PC-9 (cell line): ENCODE results near the gene ETV1. TPM values are rescaled to one million over a fixed set of nuclear protein-coding genes. Genes with fewer than 3 reads are reported as not detected.

ENCODE experiments used
- BruUV-seq: library from RNA; stranded (reverse); fragments of 400-500 nt; replicated peaks from 2 replicates; lab custom pipeline; 2021; lab: Mats Ljungman, UMichigan
- CTCF ChIA-PET: fragments of 300-600 bp; sonication (Branson Sonifier 250); formaldehyde crosslinking; loops from one replicate; lab custom pipeline; 2022; ENCODE audit warnings: antibody characterized with exemption; lab: Charles Lee
- POLR2A ChIA-PET: fragments of 300-600 bp; sonication (Branson Sonifier 250); formaldehyde crosslinking; loops from one replicate; lab custom pipeline; 2022; ENCODE audit warnings: antibody characterized with exemption; ENCODE audit not compliant: unreplicated experiment; lab: Charles Lee
- DNase-seq, 2 experiments: peaks; one replicate each; pipeline versions ENCODE4 v3.0.0 to v3.0.0-alpha.2; 2015 to 2022; ENCODE audit warnings: mixed read lengths in 1 of 2
- H2AFZ ChIP-seq: fragments of 200-600 bp; sonication (generic); 2 replicates; pipeline ENCODE4 v1.8.1; 2017; ENCODE audit warnings: antibody characterized with exemption
- H3F3A ChIP-seq: fragments of 200-600 bp; sonication (generic); 2 replicates; pipeline ENCODE4 v1.8.1; 2017; ENCODE audit warnings: antibody characterized with exemption, mild to moderate bottlenecking, low read depth; ENCODE audit not compliant: insufficient read depth
- H3K27ac ChIP-seq: fragments of 200-600 bp; sonication (generic); 2 replicates; pipeline ENCODE4 v1.6.1; 2016; ENCODE audit warnings: mixed run types
- H3K27me3 ChIP-seq: fragments of 200-600 bp; sonication (generic); 2 replicates; pipeline ENCODE4 v1.6.1; 2016; ENCODE audit warnings: low read depth, mixed run types; ENCODE audit not compliant: insufficient read depth
- H3K36me3 ChIP-seq: fragments of 200-600 bp; sonication (generic); 2 replicates; pipeline ENCODE4 v1.6.1; 2016; ENCODE audit warnings: low read depth, mixed run types
- H3K4me1 ChIP-seq: fragments of 200-600 bp; sonication (generic); replicated peaks from 2 replicates; pipeline ENCODE4 v1.6.1; 2016; ENCODE audit warnings: mixed run types; ENCODE audit not compliant: insufficient read depth
- H3K4me2 ChIP-seq: fragments of 200-600 bp; sonication (generic); 2 replicates; pipeline ENCODE4 v1.6.1; 2017; ENCODE audit warnings: mixed run types
- H3K4me3 ChIP-seq: fragments of 200-600 bp; sonication (generic); 2 replicates; pipeline ENCODE4 v1.6.1; 2016; ENCODE audit warnings: mixed run types
- H3K79me2 ChIP-seq: fragments of 200-600 bp; sonication (generic); 2 replicates; pipeline ENCODE4 v1.6.1; 2017; ENCODE audit warnings: low read depth, mixed run types
- H3K9me2 ChIP-seq: fragments of 200-600 bp; sonication (generic); 2 replicates; pipeline ENCODE4 v1.8.1; 2017; ENCODE audit warnings: mild to moderate bottlenecking; ENCODE audit not compliant: insufficient read depth
- H3K9me3 ChIP-seq: fragments of 200-600 bp; sonication (generic); 2 replicates; pipeline ENCODE4 v1.8.1; 2016; ENCODE audit warnings: low read depth; ENCODE audit not compliant: insufficient read depth
- H4K20me1 ChIP-seq: fragments of 200-600 bp; sonication (generic); 2 replicates; pipeline ENCODE4 v1.8.1; 2017; ENCODE audit not compliant: insufficient read depth
- EZH2 ChIP-seq: fragments of 200-600 bp; sonication (generic); IDR thresholded peaks from 2 replicates; pipeline ENCODE4 v1.8.0; 2017; ENCODE audit warnings: antibody characterized with exemption, low read depth
- intact Hi-C: fragments of 100-400 bp; cut with micrococcal nuclease; formaldehyde crosslinking; loops from one replicate; pipeline ENCODE4 v1.10.0; 2022; ENCODE audit not compliant: unreplicated experiment
- total RNA-seq: library from RNA; stranded (reverse); gene quantifications from 2 replicates; pipeline ENCODE4 v1.2.3, GENCODE V29; 2021
- TF ChIP-seq, protein P1 (sequence below): fragments of 200-600 bp; sonication (generic); conservative IDR thresholded peaks from 2 replicates; pipeline ENCODE4 v1.6.1; 2017; ENCODE audit warnings: mixed run types, antibody characterized with exemption, mild to moderate bottlenecking, moderate library complexity

ETV1 gene
- total RNA-seq, 1 experiment from 2014 or later: 9.0 TPM

DNA sequence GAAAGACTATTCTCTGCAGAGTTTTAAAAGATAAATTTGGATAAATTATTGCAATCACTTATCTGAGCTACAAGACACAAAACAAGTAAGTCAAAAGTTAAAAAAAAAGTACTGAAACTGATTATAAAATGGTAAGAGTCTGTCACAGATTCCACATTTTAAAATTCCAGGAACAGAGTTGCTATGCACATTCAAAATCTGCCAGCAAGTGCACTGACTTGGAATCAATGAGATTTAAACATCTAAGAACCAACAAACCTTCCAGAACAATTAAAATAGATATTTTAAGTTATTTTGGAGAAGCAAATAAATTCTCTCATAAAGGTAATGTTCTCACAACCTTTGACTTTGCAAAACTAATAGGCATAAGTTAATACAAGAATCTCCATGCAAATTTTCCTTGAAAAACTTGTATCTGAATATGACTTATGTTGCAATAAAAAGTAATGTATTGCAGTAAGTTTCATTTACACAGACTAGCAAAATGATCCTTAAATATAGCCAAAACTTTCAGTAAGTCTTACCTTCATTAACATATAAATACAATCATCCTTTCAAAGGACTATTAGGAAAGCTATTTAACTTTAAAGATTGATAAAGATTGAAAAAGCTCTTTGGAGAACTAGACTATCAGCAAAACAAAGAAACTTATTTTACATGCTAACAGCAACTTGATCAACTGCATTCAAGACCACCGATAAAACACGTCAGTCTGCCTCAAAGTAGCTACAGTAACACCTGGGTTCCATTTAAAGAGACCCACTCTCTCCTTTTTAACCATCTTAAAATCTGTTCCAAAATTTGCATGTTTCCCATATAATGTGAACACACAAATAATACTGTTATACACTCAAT, 4.4 kb downstream of the ETV1 start:
- Histone ChIP-seq H4K20me1 (no peaks in the 10 kb centered on the region), H2AFZ (no peak overlapping the region), H3K9me3 (no peaks in the 10 kb centered on the region; the same call in 1 of the 2 replicates), H3K4me2 (no peak overlapping the region), H3K36me3 (no peaks in the 10 kb centered on the region), H3F3A (no peaks in the 10 kb centered on the region), H3K27ac (no peak overlapping the region), H3K4me1 (peaks cover 28% of the 10 kb centered on the region), H3K4me3 (no peak overlapping the region), H3K9me2 (no peaks in the 10 kb centered on the region), H3K79me2 (no peaks in the 10 kb centered on the region), H3K27me3 (no peaks in the 10 kb centered on the region)
- BruUV-seq: no TSS peak
- TF ChIP-seq, protein P1, sequence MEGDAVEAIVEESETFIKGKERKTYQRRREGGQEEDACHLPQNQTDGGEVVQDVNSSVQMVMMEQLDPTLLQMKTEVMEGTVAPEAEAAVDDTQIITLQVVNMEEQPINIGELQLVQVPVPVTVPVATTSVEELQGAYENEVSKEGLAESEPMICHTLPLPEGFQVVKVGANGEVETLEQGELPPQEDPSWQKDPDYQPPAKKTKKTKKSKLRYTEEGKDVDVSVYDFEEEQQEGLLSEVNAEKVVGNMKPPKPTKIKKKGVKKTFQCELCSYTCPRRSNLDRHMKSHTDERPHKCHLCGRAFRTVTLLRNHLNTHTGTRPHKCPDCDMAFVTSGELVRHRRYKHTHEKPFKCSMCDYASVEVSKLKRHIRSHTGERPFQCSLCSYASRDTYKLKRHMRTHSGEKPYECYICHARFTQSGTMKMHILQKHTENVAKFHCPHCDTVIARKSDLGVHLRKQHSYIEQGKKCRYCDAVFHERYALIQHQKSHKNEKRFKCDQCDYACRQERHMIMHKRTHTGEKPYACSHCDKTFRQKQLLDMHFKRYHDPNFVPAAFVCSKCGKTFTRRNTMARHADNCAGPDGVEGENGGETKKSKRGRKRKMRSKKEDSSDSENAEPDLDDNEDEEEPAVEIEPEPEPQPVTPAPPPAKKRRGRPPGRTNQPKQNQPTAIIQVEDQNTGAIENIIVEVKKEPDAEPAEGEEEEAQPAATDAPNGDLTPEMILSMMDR: no peak
- no peak for TF ChIP-seq EZH2
- no peak for DNase-seq
- intact Hi-C loops: loop anchor here (10.0 kb wide), 1 partner anchor 130 kb away; no protein-coding TSS in a partner anchor
- POLR2A ChIA-PET: no interaction called here
- CTCF ChIA-PET: no interaction called here

DNA sequence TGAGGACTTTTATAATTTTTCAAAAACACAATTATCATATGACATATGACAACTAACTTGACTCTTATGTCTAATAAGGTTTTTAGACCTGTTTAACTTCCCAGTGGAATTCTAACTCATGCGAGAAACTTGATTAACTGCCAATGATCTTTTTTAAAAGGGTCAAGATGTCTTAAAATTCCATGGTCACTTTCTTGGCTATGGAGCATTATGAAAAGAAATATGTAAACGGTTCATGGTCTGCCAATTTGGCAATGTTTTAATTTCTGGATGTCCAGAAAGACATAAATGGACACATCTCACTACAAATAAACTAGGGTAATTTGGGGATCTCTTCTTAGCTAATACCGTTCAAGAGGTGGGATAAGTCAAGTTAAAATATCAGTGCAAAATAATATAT, 5.4 kb downstream of the ETV1 start:
- Histone ChIP-seq H3K4me2 (no peak overlapping the region), H3K27ac (no peak overlapping the region), H3K27me3 (no peaks in the 10 kb centered on the region), H3K4me1 (peaks cover 22% of the 10 kb centered on the region), H3K9me2 (no peaks in the 10 kb centered on the region), H3K79me2 (no peaks in the 10 kb centered on the region), H3F3A (no peaks in the 10 kb centered on the region), H3K36me3 (no peaks in the 10 kb centered on the region), H3K9me3 (no peaks in the 10 kb centered on the region; the same call in 1 of the 2 replicates), H3K4me3 (no peak overlapping the region), H2AFZ (no peak overlapping the region), H4K20me1 (0 out of 2 replicates have a peak, but pooled peaks cover 4% of the 10 kb centered on the region)
- intact Hi-C loops: loop anchor here (10.0 kb wide), 1 partner anchor 129 kb away; no protein-coding TSS in a partner anchor
- no TSS peak for BruUV-seq
- ChIA-PET POLR2A (no interaction called here), CTCF (no interaction called here)
- TF ChIP-seq, protein P1: no peak
- TF ChIP-seq EZH2: no peak
- DNase-seq: no peak

DNA sequence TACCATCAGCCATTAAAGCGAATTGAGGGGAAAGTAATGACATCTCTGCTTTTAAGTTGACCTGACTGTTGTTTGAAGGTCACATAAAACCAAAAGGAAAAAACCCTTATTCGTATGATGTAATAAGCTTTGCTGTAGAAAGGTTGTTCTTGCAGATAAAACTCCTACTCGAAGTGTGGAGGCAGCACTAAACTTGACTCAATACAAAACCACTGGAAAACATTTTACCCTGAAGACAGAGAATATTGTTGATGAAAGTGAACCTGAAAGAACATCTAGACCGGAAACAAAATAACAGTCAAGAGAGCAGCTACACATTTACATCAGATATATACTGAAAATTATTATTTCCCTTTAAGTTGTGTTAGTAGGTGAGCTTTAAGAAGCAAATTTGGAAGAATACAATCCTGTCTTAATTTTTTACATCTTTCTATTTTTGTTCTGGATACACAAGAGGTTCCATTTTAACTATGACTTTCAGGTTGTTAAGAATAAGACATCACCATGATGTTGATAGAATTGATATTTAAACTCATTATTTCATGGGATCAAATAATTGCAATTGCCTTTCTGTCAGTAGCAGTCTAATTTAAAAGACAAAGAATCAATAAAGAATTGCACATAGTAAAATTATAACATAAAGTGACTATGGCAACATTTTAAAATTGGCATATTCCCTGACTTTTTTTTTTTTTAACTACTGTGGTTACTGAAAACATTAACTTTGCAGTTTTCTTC, 6.4 kb downstream of the ETV1 start:
- intact Hi-C loops: loop anchor here (10.0 kb wide), 1 partner anchor 128 kb away; no protein-coding TSS in a partner anchor
- no peaks in the 10 kb centered on the region for H3K9me2 ChIP-seq
- 0 out of 2 replicates have a peak, but pooled peaks cover 4% of the 10 kb centered on the region for H4K20me1 ChIP-seq
- TF ChIP-seq, protein P1: no peak
- no peak for TF ChIP-seq EZH2
- no peak for DNase-seq
- POLR2A ChIA-PET: no interaction called here
- H3K27ac ChIP-seq: no peak overlapping the region
- peaks cover 16% of the 10 kb centered on the region; the same call in 1 of the 2 replicates for H3K4me1 ChIP-seq
- no peaks in the 10 kb centered on the region for H3K79me2 ChIP-seq
- no peaks in the 10 kb centered on the region for H3F3A ChIP-seq
- H3K4me2 ChIP-seq: no peak overlapping the region
- no peaks in the 10 kb centered on the region for H3K27me3 ChIP-seq
- H2AFZ ChIP-seq: no peak overlapping the region
- H3K4me3 ChIP-seq: no peak overlapping the region
- H3K9me3 ChIP-seq: no peaks in the 10 kb centered on the region; the same call in 1 of the 2 replicates
- no peaks in the 10 kb centered on the region for H3K36me3 ChIP-seq
- CTCF ChIA-PET: no interaction called here
- BruUV-seq: no TSS peak
